CMK (cell line): ENCODE measurements around the gene PCDH9.

Experiments
- DNase-seq: peaks from one replicate; pipeline ENCODE4 v3.0.0-alpha.2; 2010; ENCODE audit warnings: low read depth

PCDH9 gene

GRCh38 chr13:66462187-66462586 is 767.9 kb downstream of the PCDH9 start:
- DNase-seq, result no peak

- DNase-seq, result no peak
Measured at GRCh38 chr13:66461021-66461420, 769.1 kb downstream of the PCDH9 start.

- no peak for DNase-seq
Measured at GRCh38 chr13:66459634-66460033, 770.5 kb downstream of the PCDH9 start.

- no peak for DNase-seq
Measured at GRCh38 chr13:66459143-66459542, 771.0 kb downstream of the PCDH9 start.

GRCh38 chr13:66446413-66446812 is 783.7 kb downstream of the PCDH9 start:
- no peak for DNase-seq

GRCh38 chr13:66443926-66444325 is 786.2 kb downstream of the PCDH9 start:
- no peak for DNase-seq

GRCh38 chr13:66440938-66441337 is 789.2 kb downstream of the PCDH9 start:
- DNase-seq, result no peak

- no peak for DNase-seq
Measured at GRCh38 chr13:66430728-66431127, 799.4 kb downstream of the PCDH9 start.

GRCh38 chr13:66430269-66430668 is 799.9 kb downstream of the PCDH9 start:
- DNase-seq, result no peak

- DNase-seq, result no peak
Measured at GRCh38 chr13:66429156-66429555, 801.0 kb downstream of the PCDH9 start.

- no peak for DNase-seq
Measured at GRCh38 chr13:66427458-66427861, 802.7 kb downstream of the PCDH9 start.

- DNase-seq, result no peak
Measured at GRCh38 chr13:66425741-66426140, 804.4 kb downstream of the PCDH9 start.

- DNase-seq, result no peak
Measured at GRCh38 chr13:66424422-66424821, 805.7 kb downstream of the PCDH9 start.

- no peak for DNase-seq
Measured at GRCh38 chr13:66415444-66415843, 814.7 kb downstream of the PCDH9 start.

- DNase-seq, result no peak
Measured at GRCh38 chr13:66414066-66414800, 815.9 kb downstream of the PCDH9 start.

- no peak for DNase-seq
Measured at GRCh38 chr13:66410314-66410713, 819.8 kb downstream of the PCDH9 start.

GRCh38 chr13:66409542-66409941 is 820.6 kb downstream of the PCDH9 start:
- DNase-seq, result no peak

GRCh38 chr13:66407128-66407527 is 823.0 kb downstream of the PCDH9 start:
- no peak for DNase-seq

- no peak for DNase-seq
Measured at GRCh38 chr13:66405908-66406802, 824.0 kb downstream of the PCDH9 start.

GRCh38 chr13:66402546-66402945 is 827.6 kb downstream of the PCDH9 start:
- DNase-seq, result no peak

GRCh38 chr13:66402066-66402465 is 828.1 kb downstream of the PCDH9 start:
- no peak for DNase-seq

- DNase-seq, result no peak
Measured at GRCh38 chr13:66400292-66400691, 829.8 kb downstream of the PCDH9 start.

GRCh38 chr13:66399873-66400272 is 830.3 kb downstream of the PCDH9 start:
- no peak for DNase-seq
